Loucy (cell line): Measurements from ENCODE around the gene IQSEC2.

Experiments
- H2AFZ ChIP-seq: fragments of 200-600 bp; sonication (generic); 2 replicates; pipeline ENCODE4 v1.6.0; 2016; ENCODE audit warnings: antibody characterized with exemption, mild to moderate bottlenecking, low read length, moderate library complexity
- H3F3A ChIP-seq: fragments of 200-600 bp; 2 replicates; pipeline ENCODE4 v1.6.0; 2016; ENCODE audit warnings: antibody characterized with exemption, low read depth, mild to moderate bottlenecking
- H3K27me3 ChIP-seq: fragments of 200-600 bp; sonication (generic); 2 replicates; pipeline ENCODE4 v1.6.1; 2014; ENCODE audit warnings: low read length, mild to moderate bottlenecking; ENCODE audit not compliant: insufficient read depth, poor library complexity, severe bottlenecking
- H3K36me3 ChIP-seq: fragments of 200-600 bp; sonication (generic); 2 replicates; pipeline ENCODE4 v1.6.1; 2016; ENCODE audit warnings: low read length; ENCODE audit not compliant: insufficient read depth
- H3K4me1 ChIP-seq: fragments of 200-600 bp; sonication (generic); 2 replicates; pipeline ENCODE4 v1.5.1; 2014; ENCODE audit warnings: low read length, mild to moderate bottlenecking; ENCODE audit not compliant: insufficient read depth, poor library complexity, severe bottlenecking
- H3K4me2 ChIP-seq: fragments of 200-600 bp; sonication (generic); 2 replicates; pipeline ENCODE4 v1.6.0; 2014; ENCODE audit warnings: antibody characterized with exemption, low read length, low read depth, mild to moderate bottlenecking; ENCODE audit not compliant: poor library complexity, severe bottlenecking
- H3K4me3 ChIP-seq: fragments of 200-600 bp; sonication (generic); 2 replicates; pipeline ENCODE4 v1.5.1; 2014; ENCODE audit warnings: low read length, mild to moderate bottlenecking, mixed read lengths; ENCODE audit not compliant: poor library complexity, severe bottlenecking
- H3K79me2 ChIP-seq: fragments of 200-600 bp; sonication (generic); 2 replicates; pipeline ENCODE4 v1.6.1; 2014; ENCODE audit warnings: low read length; ENCODE audit not compliant: insufficient read depth
- H3K9ac ChIP-seq: fragments of 200-600 bp; sonication (generic); 2 replicates; pipeline ENCODE4 v1.6.0; 2014; ENCODE audit warnings: mild to moderate bottlenecking, low read depth, low read length, moderate library complexity; ENCODE audit not compliant: poor library complexity, severe bottlenecking
- H3K9me2 ChIP-seq: fragments of 200-600 bp; sonication (generic); replicated peaks from 2 replicates; pipeline ENCODE4 v1.6.1; 2016; ENCODE audit warnings: low read depth, low read length, mixed read lengths
- H3K9me3 ChIP-seq: fragments of 200-600 bp; sonication (generic); 2 replicates; pipeline ENCODE4 v1.6.1; 2014; ENCODE audit warnings: mild to moderate bottlenecking, antibody characterized with exemption, low read length, low read depth; ENCODE audit not compliant: insufficient read depth
- H4K20me1 ChIP-seq: fragments of 200-600 bp; sonication (generic); 2 replicates; pipeline ENCODE4 v1.6.0; 2014; ENCODE audit warnings: antibody characterized with exemption, low read length, mild to moderate bottlenecking; ENCODE audit not compliant: insufficient read depth, poor library complexity, severe bottlenecking
- CTCF ChIP-seq: fragments of 200-600 bp; sonication (generic); conservative IDR thresholded peaks from 2 replicates; pipeline ENCODE4 v1.5.1; 2014; ENCODE audit warnings: mild to moderate bottlenecking, antibody characterized with exemption, low read length
- EZH2phosphoT487 ChIP-seq: fragments of 200-600 bp; IDR thresholded peaks from 2 replicates; pipeline ENCODE4 v1.6.1; 2018; ENCODE audit warnings: antibody characterized with exemption, mild to moderate bottlenecking, moderate library complexity, borderline replicate concordance

Gene IQSEC2

GRCh38 chrX:53249408-53250042, 31.9 kb downstream of the IQSEC2 start:
- Histone ChIP-seq H3K4me3 (no peak overlapping the region), H3K36me3 (no peaks in the 10 kb centered on the region), H3K4me1 (no peaks in the 10 kb centered on the region), H3K79me2 (no peaks in the 10 kb centered on the region), H3F3A (no peaks in the 10 kb centered on the region), H2AFZ (no peak overlapping the region), H3K9me3 (no peaks in the 10 kb centered on the region), H3K9me2 (no peaks in the 10 kb centered on the region), H3K27me3 (no peaks in the 10 kb centered on the region), H3K9ac (no peak overlapping the region), H3K4me2 (no peak overlapping the region), H4K20me1 (no peaks in the 10 kb centered on the region)
- TF ChIP-seq EZH2phosphoT487 (no peak), CTCF (no peak; the same call in 1 of the 2 replicates)

- Histone ChIP-seq H3K9me2 (no peaks in the 10 kb centered on the region), H3K79me2 (no peaks in the 10 kb centered on the region), H3F3A (no peaks in the 10 kb centered on the region), H3K9me3 (no peaks in the 10 kb centered on the region), H3K9ac (no peak overlapping the region), H3K4me2 (no peak overlapping the region), H3K36me3 (no peaks in the 10 kb centered on the region), H3K4me3 (no peak overlapping the region), H3K27me3 (no peaks in the 10 kb centered on the region), H2AFZ (no peak overlapping the region), H4K20me1 (no peaks in the 10 kb centered on the region), H3K4me1 (no peaks in the 10 kb centered on the region)
- TF ChIP-seq EZH2phosphoT487 (no peak), CTCF (no peak)
Observed at GRCh38 chrX:53247928-53248327, 33.5 kb downstream of the IQSEC2 start.

GRCh38 chrX:53246231-53246630, 35.2 kb downstream of the IQSEC2 start:
- H3K9ac ChIP-seq: no peak overlapping the region
- H3K36me3 ChIP-seq: no peaks in the 10 kb centered on the region
- no peaks in the 10 kb centered on the region for H3F3A ChIP-seq
- H3K79me2 ChIP-seq: no peaks in the 10 kb centered on the region
- no peaks in the 10 kb centered on the region for H3K9me3 ChIP-seq
- H3K4me1 ChIP-seq: no peaks in the 10 kb centered on the region
- H3K9me2 ChIP-seq: no peaks in the 10 kb centered on the region
- no peak overlapping the region for H3K4me2 ChIP-seq
- no peaks in the 10 kb centered on the region for H4K20me1 ChIP-seq
- no peak overlapping the region for H3K4me3 ChIP-seq
- no peak for TF ChIP-seq EZH2phosphoT487
- TF ChIP-seq CTCF: no peak
- H3K27me3 ChIP-seq: no peaks in the 10 kb centered on the region
- no peak overlapping the region for H2AFZ ChIP-seq
